ENCODE results near the gene SEMA6D. TPM values are rescaled to one million over a fixed set of nuclear protein-coding genes. Genes with fewer than 3 reads are reported as not detected.
"Not testable (repeated sequence)": the region's sequence is repeated elsewhere in the genome, so short reads cannot be mapped to it uniquely, and the experiment has no call there.

Gene SEMA6D
- total RNA-seq, 1 donor from 2014 or later = 255 TPM

- Mint-ChIP-seq H3K27me3 (ENCODE audit: unreplicated experiment) (peaks cover 4% of the 10 kb centered on the region), H3K4me3 (ENCODE audit: unreplicated experiment) (no peak overlapping the region), H3K36me3 (ENCODE audit: unreplicated experiment) (peaks cover 3% of the 10 kb centered on the region), H3K9me3 (ENCODE audit: unreplicated experiment) (peaks cover 3% of the 10 kb centered on the region), H3K27ac (ENCODE audit: unreplicated experiment) (no peak overlapping the region), H3K4me1 (ENCODE audit: low read depth, unreplicated experiment) (peaks cover 46% of the 10 kb centered on the region)
- TF ChIP-seq CTCF (IDR thresholded peaks at IDR 0.05; ENCODE audit: partially characterized antibody, unreplicated experiment) = no peak
- DNase-seq = no peak
Observed at GRCh38 chr15:47733085-47733484, 15.8 kb downstream of the SEMA6D start.

DNA sequence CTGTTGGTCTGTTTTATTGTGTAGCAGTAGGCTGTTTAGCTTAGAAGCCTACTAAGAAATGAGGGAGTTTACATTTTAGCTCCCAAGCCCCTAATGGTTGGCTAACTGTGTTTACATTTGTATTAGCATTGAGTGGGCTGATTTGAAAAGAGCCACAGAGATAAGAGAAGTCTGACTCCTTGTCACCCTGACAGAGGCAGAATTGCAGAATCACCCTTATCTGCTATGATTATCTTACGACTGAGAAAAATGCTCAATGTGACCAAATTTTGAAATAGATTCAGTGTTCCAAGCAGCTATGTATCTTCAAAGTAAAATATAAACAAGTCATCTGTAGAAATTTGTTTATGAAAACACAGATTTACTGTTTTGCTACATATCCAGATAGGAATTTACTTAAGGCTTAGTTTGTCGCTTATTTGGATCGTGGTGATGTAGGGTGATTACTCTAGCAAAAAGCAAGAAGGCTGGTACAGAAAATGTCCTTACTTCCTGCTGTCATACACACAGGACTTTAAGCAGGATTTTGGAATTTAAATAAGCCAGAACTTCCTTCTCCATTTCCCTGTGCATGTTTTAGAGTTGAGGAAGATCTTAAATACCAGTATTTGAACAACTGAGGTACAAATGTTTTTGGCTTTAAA lies 19.0 kb downstream of the SEMA6D start:
- Mint-ChIP-seq H3K27me3 (ENCODE audit: unreplicated experiment) (peaks cover 1% of the 10 kb centered on the region), H3K4me1 (ENCODE audit: low read depth, unreplicated experiment) (peaks cover 37% of the 10 kb centered on the region), H3K36me3 (ENCODE audit: unreplicated experiment) (peaks cover 8% of the 10 kb centered on the region), H3K9me3 (ENCODE audit: unreplicated experiment) (peaks cover 8% of the 10 kb centered on the region), H3K27ac (ENCODE audit: unreplicated experiment) (peak overlapping the region; percentile 62), H3K4me3 (ENCODE audit: unreplicated experiment) (no peak overlapping the region)
- no peak for TF ChIP-seq CTCF (IDR thresholded peaks at IDR 0.05; ENCODE audit: partially characterized antibody, unreplicated experiment)
- no peak for DNase-seq

DNA sequence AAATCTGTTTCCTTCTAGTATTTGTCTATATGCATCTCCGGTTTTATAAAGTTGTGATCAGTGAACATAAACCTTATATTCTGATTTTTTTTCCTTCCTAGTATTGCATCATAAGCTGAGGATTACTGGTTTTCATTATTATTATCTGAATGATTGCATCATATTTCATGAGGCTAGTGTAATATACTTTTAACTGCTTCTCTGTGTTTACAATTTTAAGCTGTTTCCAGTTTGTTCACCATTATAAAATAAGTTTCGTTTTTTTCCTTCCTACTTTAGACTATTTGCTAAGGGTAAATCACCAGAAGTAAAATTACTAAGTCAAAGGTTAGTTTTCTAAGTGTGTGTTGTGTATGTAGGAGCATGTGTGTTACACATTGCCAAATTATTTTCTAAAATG lies 20.2 kb downstream of the SEMA6D start:
- no peak for DNase-seq
- no peak for TF ChIP-seq CTCF (IDR thresholded peaks at IDR 0.05; ENCODE audit: partially characterized antibody, unreplicated experiment)
- Mint-ChIP-seq H3K36me3 (ENCODE audit: unreplicated experiment) (peaks cover 8% of the 10 kb centered on the region), H3K4me1 (ENCODE audit: low read depth, unreplicated experiment) (peaks cover 46% of the 10 kb centered on the region), H3K27me3 (ENCODE audit: unreplicated experiment) (peaks cover 1% of the 10 kb centered on the region), H3K9me3 (ENCODE audit: unreplicated experiment) (peaks cover 8% of the 10 kb centered on the region), H3K27ac (ENCODE audit: unreplicated experiment) (no peak overlapping the region), H3K4me3 (ENCODE audit: unreplicated experiment) (no peak overlapping the region)

DNA sequence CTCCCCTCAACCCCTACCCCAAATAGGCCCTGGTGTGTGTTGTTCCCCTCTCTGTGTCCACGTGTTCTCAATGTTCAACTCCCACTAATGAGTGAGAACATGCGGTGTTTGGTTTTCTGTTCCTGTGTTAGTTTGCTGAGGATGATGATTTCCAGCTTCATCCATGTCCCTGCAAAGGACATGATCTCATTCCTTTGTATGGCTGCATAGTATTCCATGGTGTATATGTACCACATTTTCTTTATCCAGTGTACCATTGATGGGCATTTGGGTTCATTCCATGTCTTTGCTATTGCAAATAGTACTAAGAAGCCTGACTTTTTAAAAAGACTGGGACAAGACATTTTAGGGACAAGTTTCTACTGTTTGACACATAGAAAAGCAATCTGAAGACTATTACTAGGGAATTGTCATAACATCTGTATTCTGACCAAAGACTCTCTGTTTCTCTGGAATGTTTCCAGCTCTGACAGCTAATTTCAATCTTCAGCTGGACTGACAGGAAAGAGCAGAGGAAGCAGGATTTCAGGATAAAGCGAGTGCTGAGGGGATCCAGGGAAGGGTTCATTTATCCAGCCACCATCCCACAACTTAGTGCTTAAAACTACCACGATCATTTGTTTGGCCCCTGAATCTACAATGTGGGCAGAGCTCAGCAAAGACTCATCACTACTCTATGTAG lies 21.0 kb downstream of the SEMA6D start:
- peaks cover 45% of the 10 kb centered on the region for H3K4me1 Mint-ChIP-seq (ENCODE audit: low read depth, unreplicated experiment)
- not testable (repeated sequence) for H3K9me3 Mint-ChIP-seq (ENCODE audit: unreplicated experiment); H3K36me3 Mint-ChIP-seq (ENCODE audit: unreplicated experiment); H3K4me3 Mint-ChIP-seq (ENCODE audit: unreplicated experiment); H3K27me3 Mint-ChIP-seq (ENCODE audit: unreplicated experiment); H3K27ac Mint-ChIP-seq (ENCODE audit: unreplicated experiment); DNase-seq

GRCh38 chr15:47741082-47741481 lies 23.8 kb downstream of the SEMA6D start:
- peak overlapping the region; percentile 11 for H3K27ac Mint-ChIP-seq (ENCODE audit: unreplicated experiment)
- H3K4me3 Mint-ChIP-seq (ENCODE audit: unreplicated experiment) = no peak overlapping the region
- no peak for DNase-seq
- peaks cover 13% of the 10 kb centered on the region for H3K9me3 Mint-ChIP-seq (ENCODE audit: unreplicated experiment)
- peaks cover 46% of the 10 kb centered on the region for H3K4me1 Mint-ChIP-seq (ENCODE audit: low read depth, unreplicated experiment)
- no peak for TF ChIP-seq CTCF (IDR thresholded peaks at IDR 0.05; ENCODE audit: partially characterized antibody, unreplicated experiment)
- H3K36me3 Mint-ChIP-seq (ENCODE audit: unreplicated experiment) = peaks cover 11% of the 10 kb centered on the region
- H3K27me3 Mint-ChIP-seq (ENCODE audit: unreplicated experiment) = peaks cover 5% of the 10 kb centered on the region
